Tibial artery (tissue), 4 donors: ENCODE measurements around the gene QPCT.

Experiments
- DNase-seq, 2 donors: peaks; one replicate each; pipeline ENCODE4 v3.0.0-alpha.2; 2019
- H3K27ac ChIP-seq, 2 donors: fragments of 200-600 bp; sonication (generic) in 1 of 2; 1 replicate in 1 of 2; 2 replicates in 1 of 2; pipeline ENCODE4 v1.5.1; 2018 to 2019; ENCODE audit warnings: mild to moderate bottlenecking in 1 of 2
- H3K27me3 ChIP-seq, 2 donors: fragments of 200-600 bp; sonication (generic) in 1 of 2; one replicate each; pipeline versions ENCODE4 v1.5.1 to v1.6.0; 2016 to 2019
- H3K36me3 ChIP-seq, 3 donors: fragments of 200-600 bp; sonication (generic) in 2 of 3; one replicate each; pipeline ENCODE4 v1.5.1; 2016 to 2019; ENCODE audit warnings: mild to moderate bottlenecking in 2 of 3
- H3K4me1 ChIP-seq, 4 donors: fragments of 200-600 bp; sonication (generic) in 2 of 4; 1 replicate in 3 of 4; 2 replicates in 1 of 4; pipeline ENCODE4 v1.5.1; 2016 to 2019
- H3K4me3 ChIP-seq, 2 donors: fragments of 200-600 bp; sonication (generic) in 1 of 2; 1 replicate in 1 of 2; 2 replicates in 1 of 2; pipeline ENCODE4 v1.5.1; 2018 to 2019; ENCODE audit warnings: mild to moderate bottlenecking in 2 of 2
- H3K9me3 ChIP-seq, 3 donors: fragments of 200-600 bp; sonication (generic) in 1 of 3; one replicate each; pipeline ENCODE4 v1.5.1; 2016 to 2019
- CTCF ChIP-seq, 2 experiments: fragments of 200-600 bp in 1 of 2; fragments of 450-650 bp in 1 of 2; IDR thresholded peaks; one replicate each; pipeline ENCODE4 v1.5.1; 2017 to 2019; ENCODE audit warnings: antibody characterized with exemption in 2 of 2, mild to moderate bottlenecking in 1 of 2, moderate library complexity in 1 of 2
- intact Hi-C: fragments of 100-400 bp; cut with DNase I; formaldehyde crosslinking; loops from one replicate; pipeline ENCODE4 v1.15.0; 2023; ENCODE audit warnings: low total_unique reads

QPCT gene

GRCh38 chr2:37323176-37323780, 21.2 kb upstream of the QPCT start:
- Histone ChIP-seq H3K9me3 (no peaks in the 10 kb centered on the region), H3K36me3 (no peaks in the 10 kb centered on the region), H3K4me1 (peaks cover 0 to 54% (median 15%) of the 10 kb centered on the region in 4 donors), H3K27me3 (no peaks in the 10 kb centered on the region), H3K27ac (peak overlapping the region; percentile 96), H3K4me3 (peak overlapping the region; percentile 82 to 83)
- TF ChIP-seq CTCF (IDR thresholded peaks at IDR 0.05): no peak
- DNase-seq: no peak
- intact Hi-C loops: loop anchor here (10.0 kb wide), 1 partner anchor 88 kb away; the partner anchor contains the start of genes CEBPZ and NDUFAF7

- intact Hi-C loops: loop anchor here (10.0 kb wide), 1 partner anchor 89 kb away; the partner anchor contains the start of genes CEBPZ and NDUFAF7
- DNase-seq: peak in 1 of 2 donors; percentile 73
- Histone ChIP-seq H3K4me1 (peaks cover 0 to 47% (median 12%) of the 10 kb centered on the region in 4 donors), H3K4me3 (peak overlapping the region; percentile 82 to 83), H3K9me3 (no peaks in the 10 kb centered on the region), H3K36me3 (no peaks in the 10 kb centered on the region), H3K27me3 (no peaks in the 10 kb centered on the region), H3K27ac (peak overlapping the region; percentile 96)
- TF ChIP-seq CTCF (IDR thresholded peaks at IDR 0.05): no peak
Measured at GRCh38 chr2:37323781-37324535, 20.5 kb upstream of the QPCT start.

GRCh38 chr2:37324536-37324785, 20.0 kb upstream of the QPCT start:
- peaks cover 0 to 42% (median 12%) of the 10 kb centered on the region in 4 donors for H3K4me1 ChIP-seq
- TF ChIP-seq CTCF (IDR thresholded peaks at IDR 0.05): no peak
- peak overlapping the region; percentile 82 to 83 for H3K4me3 ChIP-seq
- intact Hi-C loops: loop anchor here (10.0 kb wide), 1 partner anchor 90 kb away; the partner anchor contains the start of genes CEBPZ and NDUFAF7
- no peaks in the 10 kb centered on the region for H3K9me3 ChIP-seq
- no peaks in the 10 kb centered on the region for H3K36me3 ChIP-seq
- H3K27me3 ChIP-seq: no peaks in the 10 kb centered on the region
- DNase-seq: peak; percentile 80 to 93
- peak overlapping the region; percentile 96 for H3K27ac ChIP-seq

GRCh38 chr2:37324786-37325624, 19.4 kb upstream of the QPCT start, which contains the start of gene PRKD3:
PRKD3 (minus strand) TSS chr2:37324833; CDS start chr2:37316524, 8,309 bp downstream.
- no peaks in the 10 kb centered on the region for H3K9me3 ChIP-seq
- intact Hi-C loops: loop anchor here (10.0 kb wide), 1 partner anchor 90 kb away; the partner anchor contains the start of genes CEBPZ and NDUFAF7
- peak within 1 kb of the TSS; percentile 96 for H3K27ac ChIP-seq
- no peak for TF ChIP-seq CTCF (IDR thresholded peaks at IDR 0.05)
- no peaks in the 10 kb centered on the region for H3K36me3 ChIP-seq
- no peaks in the 10 kb centered on the region for H3K27me3 ChIP-seq
- peaks cover 0 to 37% (median 12%) of the 10 kb centered on the region in 4 donors for H3K4me1 ChIP-seq
- DNase-seq: peak; percentile 54 to 76
- H3K4me3 ChIP-seq: peak within 1 kb of the TSS; percentile 82 to 83

- Histone ChIP-seq H3K4me3 (peak overlapping the region; percentile 82 to 83), H3K36me3 (no peaks in the 10 kb centered on the region), H3K27me3 (no peaks in the 10 kb centered on the region), H3K9me3 (no peaks in the 10 kb centered on the region), H3K27ac (peak overlapping the region; percentile 96), H3K4me1 (peaks cover 0 to 34% (median 12%) of the 10 kb centered on the region in 4 donors)
- DNase-seq: peak in 1 of 2 donors; percentile 66
- no peak for TF ChIP-seq CTCF (IDR thresholded peaks at IDR 0.05)
- intact Hi-C loops: loop anchor here (10.0 kb wide), 1 partner anchor 91 kb away; the partner anchor contains the start of genes CEBPZ and NDUFAF7
Measured at GRCh38 chr2:37325625-37326071, 18.8 kb upstream of the QPCT start.
